ENCODE data around the gene AHRR.

DNA sequence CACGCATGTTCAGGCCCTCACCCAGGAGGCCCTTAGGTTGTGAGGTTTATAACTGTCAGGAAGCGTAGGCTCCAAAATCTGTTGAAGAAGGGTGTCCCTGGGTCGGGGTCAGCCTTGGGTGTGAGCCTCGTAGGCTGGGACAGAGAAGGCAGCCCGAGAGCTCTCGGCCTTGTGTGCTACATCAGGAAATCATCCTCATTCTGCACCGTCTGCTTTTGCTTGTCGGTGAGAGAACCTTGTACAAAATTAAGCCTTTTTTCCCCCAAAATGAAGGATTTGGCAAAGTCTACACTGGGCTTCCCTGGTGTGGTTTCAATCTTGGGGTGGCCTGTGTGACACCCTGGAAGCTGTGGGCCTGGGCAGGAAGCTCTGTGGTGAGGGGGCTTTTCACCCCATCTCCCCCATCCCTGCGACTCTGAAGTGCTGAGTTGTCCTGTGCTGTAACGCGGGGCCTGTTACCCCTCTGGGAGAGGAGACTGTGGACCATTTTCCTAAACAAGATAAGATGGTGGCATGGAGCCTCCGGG is 55.3 kb downstream of the AHRR start:
- TF ChIP-seq, protein P1, sequence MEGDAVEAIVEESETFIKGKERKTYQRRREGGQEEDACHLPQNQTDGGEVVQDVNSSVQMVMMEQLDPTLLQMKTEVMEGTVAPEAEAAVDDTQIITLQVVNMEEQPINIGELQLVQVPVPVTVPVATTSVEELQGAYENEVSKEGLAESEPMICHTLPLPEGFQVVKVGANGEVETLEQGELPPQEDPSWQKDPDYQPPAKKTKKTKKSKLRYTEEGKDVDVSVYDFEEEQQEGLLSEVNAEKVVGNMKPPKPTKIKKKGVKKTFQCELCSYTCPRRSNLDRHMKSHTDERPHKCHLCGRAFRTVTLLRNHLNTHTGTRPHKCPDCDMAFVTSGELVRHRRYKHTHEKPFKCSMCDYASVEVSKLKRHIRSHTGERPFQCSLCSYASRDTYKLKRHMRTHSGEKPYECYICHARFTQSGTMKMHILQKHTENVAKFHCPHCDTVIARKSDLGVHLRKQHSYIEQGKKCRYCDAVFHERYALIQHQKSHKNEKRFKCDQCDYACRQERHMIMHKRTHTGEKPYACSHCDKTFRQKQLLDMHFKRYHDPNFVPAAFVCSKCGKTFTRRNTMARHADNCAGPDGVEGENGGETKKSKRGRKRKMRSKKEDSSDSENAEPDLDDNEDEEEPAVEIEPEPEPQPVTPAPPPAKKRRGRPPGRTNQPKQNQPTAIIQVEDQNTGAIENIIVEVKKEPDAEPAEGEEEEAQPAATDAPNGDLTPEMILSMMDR (IDR thresholded peaks at IDR 0.05; ENCODE audit: poor library complexity): no peak
- TF ChIP-seq EZH2 (IDR thresholded peaks at IDR 0.05; ENCODE audit: borderline replicate concordance): no peak
- no peak for TF ChIP-seq EZH2phosphoT487 (IDR thresholded peaks at IDR 0.05; ENCODE audit: low read depth, severe bottlenecking, unreplicated experiment)
